Measurements from ENCODE around the gene RNF114. TPM values are rescaled to one million over a fixed set of nuclear protein-coding genes. Genes with fewer than 3 reads are reported as not detected.
A peak's percentile ranks its signal among the peaks of the same experiment; 100 is the strongest.

Gene RNF114
- total and polyA plus RNA-seq, 8 donors: 60.8 to 70.9 (median 65.6) TPM

DNA sequence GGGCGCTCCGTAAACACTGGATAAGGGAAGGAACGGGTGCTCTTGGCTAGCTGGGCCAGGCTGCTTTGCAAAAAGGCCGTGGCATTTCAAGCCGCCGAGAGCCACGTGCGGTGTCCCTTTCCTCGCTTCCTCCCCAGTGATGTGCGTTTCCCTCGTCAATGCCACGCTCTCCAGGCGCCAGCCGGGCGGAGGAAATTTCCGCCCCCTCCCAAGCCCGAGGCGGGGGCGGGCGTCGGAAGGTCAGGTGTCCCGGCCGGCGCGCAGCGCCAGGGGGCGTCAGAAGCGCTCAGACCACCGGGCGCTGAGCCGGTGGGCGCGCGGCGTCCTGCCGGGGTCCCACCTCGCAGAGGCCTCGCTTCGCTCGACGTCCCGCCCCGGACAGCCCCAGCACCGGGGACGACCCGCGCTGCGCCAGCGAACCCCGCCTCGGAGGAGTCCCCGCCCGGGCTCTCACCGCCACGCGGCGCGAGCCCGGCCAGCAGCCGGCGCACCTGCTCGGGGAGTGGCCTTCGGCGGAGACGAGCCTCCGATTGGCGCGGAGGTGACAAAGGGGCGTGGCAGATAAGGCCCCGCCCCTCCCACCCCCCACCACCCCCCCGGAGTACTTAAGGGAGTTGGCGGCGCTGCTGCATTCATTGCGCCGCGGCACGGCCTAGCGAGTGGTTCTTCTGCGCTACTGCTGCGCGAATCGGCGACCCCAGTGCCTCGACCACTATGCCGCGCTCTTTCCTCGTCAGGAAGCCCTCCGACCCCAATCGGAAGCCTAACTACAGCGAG is 46.3 kb downstream of the RNF114 start, which contains the start of gene SNAI1:
TSS of gene SNAI1 (plus strand) at position 635 of the 777 bp plus-strand sequence. CDS start at position 715, 80 bp downstream.
- H3K4me1 ChIP-seq: peaks cover 15 to 58% of the 10 kb centered on the region in 2 donors
- peaks cover 0 to 23% of the 10 kb centered on the region in 2 donors for H3K27me3 ChIP-seq
- H3K36me3 ChIP-seq: no peaks in the 10 kb centered on the region
- H3K4me3 ChIP-seq: peak within 1 kb of the TSS; percentile 49 to 50
- DNase-seq (peak; percentile 70 to 90 (median 88)), ATAC-seq (peak; percentile 94)
- peak within 1 kb of the TSS; percentile 62 to 65 for H3K27ac ChIP-seq
- no peaks in the 10 kb centered on the region for H3K9me3 ChIP-seq
- TF ChIP-seq, protein P1, sequence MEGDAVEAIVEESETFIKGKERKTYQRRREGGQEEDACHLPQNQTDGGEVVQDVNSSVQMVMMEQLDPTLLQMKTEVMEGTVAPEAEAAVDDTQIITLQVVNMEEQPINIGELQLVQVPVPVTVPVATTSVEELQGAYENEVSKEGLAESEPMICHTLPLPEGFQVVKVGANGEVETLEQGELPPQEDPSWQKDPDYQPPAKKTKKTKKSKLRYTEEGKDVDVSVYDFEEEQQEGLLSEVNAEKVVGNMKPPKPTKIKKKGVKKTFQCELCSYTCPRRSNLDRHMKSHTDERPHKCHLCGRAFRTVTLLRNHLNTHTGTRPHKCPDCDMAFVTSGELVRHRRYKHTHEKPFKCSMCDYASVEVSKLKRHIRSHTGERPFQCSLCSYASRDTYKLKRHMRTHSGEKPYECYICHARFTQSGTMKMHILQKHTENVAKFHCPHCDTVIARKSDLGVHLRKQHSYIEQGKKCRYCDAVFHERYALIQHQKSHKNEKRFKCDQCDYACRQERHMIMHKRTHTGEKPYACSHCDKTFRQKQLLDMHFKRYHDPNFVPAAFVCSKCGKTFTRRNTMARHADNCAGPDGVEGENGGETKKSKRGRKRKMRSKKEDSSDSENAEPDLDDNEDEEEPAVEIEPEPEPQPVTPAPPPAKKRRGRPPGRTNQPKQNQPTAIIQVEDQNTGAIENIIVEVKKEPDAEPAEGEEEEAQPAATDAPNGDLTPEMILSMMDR (IDR thresholded peaks at IDR 0.05): peak; percentile 19 to 34
- intact Hi-C loops (cut with DNase I): loop anchor here (5.0 to 10.0 kb wide), 3 partner anchors 82 to 190 kb away; no protein-coding TSS in a partner anchor

DNA sequence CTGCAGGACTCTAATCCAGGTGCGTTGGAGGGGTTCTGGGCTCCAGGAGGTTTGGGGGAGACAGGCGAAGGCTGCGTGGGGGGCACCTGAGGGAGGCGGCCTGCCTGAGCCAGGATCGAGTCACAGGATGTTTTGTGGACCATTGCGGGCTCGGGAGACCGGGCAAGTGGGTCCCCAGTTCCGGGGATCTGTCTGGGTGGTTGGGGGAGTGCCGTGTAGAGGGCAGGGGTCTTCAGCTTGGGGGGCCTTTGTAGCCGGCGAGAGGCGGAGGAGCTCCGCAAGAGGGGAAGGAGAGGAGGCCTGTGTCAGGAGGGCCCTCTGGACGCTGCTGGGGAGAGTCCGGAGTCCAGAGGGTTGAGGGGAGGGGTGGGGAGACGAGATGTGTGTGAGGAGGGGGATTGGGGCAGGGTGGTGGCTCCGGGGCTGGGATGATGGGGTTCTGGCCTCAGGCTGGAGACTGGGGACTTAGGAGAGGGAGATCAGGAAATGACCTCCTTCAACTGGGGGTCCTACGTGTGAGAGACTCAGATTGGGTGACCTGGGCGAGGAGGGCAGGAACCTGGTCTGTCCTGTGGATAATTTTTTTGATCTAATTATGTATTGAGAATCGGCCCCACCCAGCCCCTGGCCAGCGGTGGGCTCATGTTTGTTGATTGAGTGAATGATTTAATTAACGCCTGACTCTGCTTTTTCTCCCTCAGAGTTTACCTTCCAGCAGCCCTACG is 47.1 kb downstream of the RNF114 start:
- ATAC-seq: no peak
- intact Hi-C loops (cut with DNase I): loop anchor here (5.0 to 10.0 kb wide), 3 partner anchors 82 to 189 kb away; no protein-coding TSS in a partner anchor
- TF ChIP-seq, protein P1 (IDR thresholded peaks at IDR 0.05): no peak

DNA sequence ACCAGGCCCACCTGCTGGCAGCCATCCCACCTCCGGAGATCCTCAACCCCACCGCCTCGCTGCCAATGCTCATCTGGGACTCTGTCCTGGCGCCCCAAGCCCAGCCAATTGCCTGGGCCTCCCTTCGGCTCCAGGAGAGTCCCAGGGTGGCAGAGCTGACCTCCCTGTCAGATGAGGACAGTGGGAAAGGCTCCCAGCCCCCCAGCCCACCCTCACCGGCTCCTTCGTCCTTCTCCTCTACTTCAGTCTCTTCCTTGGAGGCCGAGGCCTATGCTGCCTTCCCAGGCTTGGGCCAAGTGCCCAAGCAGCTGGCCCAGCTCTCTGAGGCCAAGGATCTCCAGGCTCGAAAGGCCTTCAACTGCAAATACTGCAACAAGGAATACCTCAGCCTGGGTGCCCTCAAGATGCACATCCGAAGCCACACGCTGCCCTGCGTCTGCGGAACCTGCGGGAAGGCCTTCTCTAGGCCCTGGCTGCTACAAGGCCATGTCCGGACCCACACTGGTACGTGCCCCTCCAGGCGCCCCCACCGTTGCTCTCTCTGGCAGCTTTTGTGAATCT is 47.7 kb downstream of the RNF114 start:
- H3K27me3 ChIP-seq: peaks cover 0 to 23% of the 10 kb centered on the region in 2 donors
- intact Hi-C loops (cut with DNase I): loop anchor here (5.0 to 10.0 kb wide), 3 partner anchors 81 to 188 kb away; no protein-coding TSS in a partner anchor
- no peaks in the 10 kb centered on the region for H3K9me3 ChIP-seq
- H3K27ac ChIP-seq: peak overlapping the region; percentile 62 to 65
- TF ChIP-seq, protein P1 (IDR thresholded peaks at IDR 0.05): no peak
- peak overlapping the region; percentile 49 to 50 for H3K4me3 ChIP-seq
- DNase-seq: peak in 3 of 4 donors; percentile 56 to 69 (median 60)
- peaks cover 0 to 9% of the 10 kb centered on the region in 2 donors for H3K36me3 ChIP-seq
- ATAC-seq: no peak
- peaks cover 18 to 68% of the 10 kb centered on the region in 2 donors for H3K4me1 ChIP-seq

More for the DNA sequence above, 47.1 kb downstream of the RNF114 start:
- peak overlapping the region; percentile 62 to 65 for H3K27ac ChIP-seq
- H3K4me1 ChIP-seq: peaks cover 15 to 64% of the 10 kb centered on the region in 2 donors
- H3K27me3 ChIP-seq: peaks cover 0 to 23% of the 10 kb centered on the region in 2 donors
- H3K9me3 ChIP-seq: no peaks in the 10 kb centered on the region
- peaks cover 0 to 6% of the 10 kb centered on the region in 2 donors for H3K36me3 ChIP-seq
- H3K4me3 ChIP-seq: peak overlapping the region; percentile 49 to 50
- peak in 1 of 4 donors; percentile 35 for DNase-seq

DNA sequence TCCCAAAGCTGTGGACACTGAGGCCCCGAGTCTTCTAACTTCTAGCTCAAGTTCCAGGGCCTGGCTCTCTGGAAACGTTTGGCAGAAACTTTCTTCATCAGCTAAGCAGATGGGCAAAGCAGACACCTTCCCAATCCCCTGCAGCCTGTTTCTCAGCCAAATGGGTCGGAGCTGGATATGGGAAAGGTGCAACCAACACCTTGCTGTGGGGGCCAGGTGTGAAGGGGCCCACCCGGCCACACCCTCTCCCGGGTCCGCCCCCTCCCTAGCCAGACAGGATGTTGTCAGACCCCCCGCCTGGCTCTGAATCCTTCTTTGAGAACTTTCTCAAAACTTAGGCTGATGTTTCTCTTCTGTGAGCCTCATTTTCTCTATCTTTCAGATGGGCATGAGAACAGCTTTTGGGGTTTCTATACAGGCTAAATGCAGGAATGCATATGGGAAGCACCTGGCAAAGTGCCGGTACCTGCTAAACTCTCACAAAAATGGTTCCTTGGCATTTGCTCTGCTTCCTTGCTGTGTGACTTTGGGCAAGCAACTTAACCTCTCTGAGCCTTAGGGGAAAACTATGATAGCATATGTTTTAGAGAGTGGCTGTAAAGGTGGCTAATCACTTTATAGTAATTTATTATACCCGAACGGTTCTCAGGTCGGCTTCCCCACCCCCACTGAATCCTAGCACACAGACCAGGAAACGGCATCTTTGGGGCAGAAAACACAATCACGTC is 48.4 kb downstream of the RNF114 start:
- Histone ChIP-seq H3K27me3 (peaks cover 0 to 23% of the 10 kb centered on the region in 2 donors), H3K36me3 (peaks cover 0 to 9% of the 10 kb centered on the region in 2 donors), H3K9me3 (no peaks in the 10 kb centered on the region), H3K4me1 (peaks cover 24 to 68% of the 10 kb centered on the region in 2 donors), H3K27ac (peak overlapping the region in 1 of 2 donors; percentile 65), H3K4me3 (peak overlapping the region; percentile 49 to 50)
- ATAC-seq: no peak
- peak in 1 of 4 donors; percentile 39 for DNase-seq
- intact Hi-C loops (cut with DNase I): loop anchor here (5.0 to 10.0 kb wide), 3 partner anchors 80 to 188 kb away; no protein-coding TSS in a partner anchor
- TF ChIP-seq, protein P1 (IDR thresholded peaks at IDR 0.05): no peak

All from left lung (tissue), 10 donors.